Measurements from ENCODE around the gene ERLIN1. TPM values are rescaled to one million over a fixed set of nuclear protein-coding genes. Genes with fewer than 3 reads are reported as not detected.

The ERLIN1 gene
- total RNA-seq, 1 experiment from 2014 or later, result 33.0 TPM

- no CpG with 5 or more reads among the region's 9 CpGs for WGBS (ENCODE audit: extremely low coverage, insufficient read length, low lambda C conversion rate)
- DNase-seq, result no peak
- H3K27ac ChIP-seq (ENCODE audit: insufficient read length, low read depth, low read length), result no peak overlapping the region
- no peaks in the 10 kb centered on the region for H3K9me3 ChIP-seq (ENCODE audit: control insufficient read depth, low read depth, low read length)
- TF ChIP-seq CTCF (conservative IDR thresholded peaks at IDR 0.05), result no peak
- no peak overlapping the region for H2BK15ac ChIP-seq (ENCODE audit: low read depth, low read length)
- H2BK12ac ChIP-seq (ENCODE audit: insufficient read length, low read depth, low read length), result no peak overlapping the region
- H3K4me2 ChIP-seq (ENCODE audit: insufficient read depth, insufficient read length, low read length), result no peak overlapping the region
- H3K18ac ChIP-seq (ENCODE audit: insufficient read length, low read depth, low read length), result no peak overlapping the region
- Mint-ChIP-seq H3K9me3 (no peaks in the 10 kb centered on the region), H3K36me3 (ENCODE audit: insufficient read depth in 1 of 3, low read depth in 3 of 3) (no peaks in the 10 kb centered on the region), H3K27me3 (ENCODE audit: low read depth) (peaks cover 2% of the 10 kb centered on the region; the same call in 1 of the 2 replicates), H3K4me3 (no peak overlapping the region), H3K4me1 (peaks cover 1 to 4% of the 10 kb centered on the region in 2 experiments), H3K27ac (no peak overlapping the region)
- no peaks in the 10 kb centered on the region for H3K79me1 ChIP-seq (ENCODE audit: insufficient read depth, low read depth, low read length, poor library complexity, severe bottlenecking)
- H4K91ac ChIP-seq (ENCODE audit: insufficient read length, low read depth, low read length), result no peak overlapping the region
- H3K27me3 ChIP-seq (ENCODE audit: insufficient read depth, low read length), result no peaks in the 10 kb centered on the region
- H2BK120ac ChIP-seq (ENCODE audit: low read depth, low read length, poor library complexity, severe bottlenecking), result no peak overlapping the region
- H3K23ac ChIP-seq (ENCODE audit: insufficient read length, low read depth, low read length), result no peak overlapping the region
- no peak overlapping the region for H3K56ac ChIP-seq (ENCODE audit: insufficient read length, low read depth, low read length)
- no peak overlapping the region for H2BK20ac ChIP-seq (ENCODE audit: low read depth, low read length, poor library complexity, severe bottlenecking)
- no peak overlapping the region for H3K9ac ChIP-seq (ENCODE audit: extremely low read depth, insufficient read length, low read length)
- H3K23me2 ChIP-seq (ENCODE audit: insufficient read length, low read depth, low read length, poor library complexity, severe bottlenecking), result no peaks in the 10 kb centered on the region
- no peak overlapping the region for H4K5ac ChIP-seq (ENCODE audit: insufficient read length, low read depth, low read length)
- H2AK5ac ChIP-seq (ENCODE audit: insufficient read length, low read length), result no peak overlapping the region
- no peak overlapping the region for H4K8ac ChIP-seq (replicated peaks; ENCODE audit: insufficient read length, low read depth, low read length)
- H3K4me1 ChIP-seq (ENCODE audit: insufficient read depth, low read length), result no peaks in the 10 kb centered on the region; the same call in 1 of the 2 replicates
- H3T11ph ChIP-seq (ENCODE audit: low read length), result no peak overlapping the region
- no peaks in the 10 kb centered on the region for H3K79me2 ChIP-seq (ENCODE audit: insufficient read depth, low read length)
- H3K4ac ChIP-seq (ENCODE audit: low read depth, low read length), result no peak overlapping the region
- no peak overlapping the region for H2BK5ac ChIP-seq (ENCODE audit: insufficient read length, low read length)
- H2AFZ ChIP-seq (ENCODE audit: low read length), result no peak overlapping the region
- no peak overlapping the region for H3K14ac ChIP-seq (ENCODE audit: insufficient read depth, low read length)
- no peaks in the 10 kb centered on the region for H4K20me1 ChIP-seq (ENCODE audit: control insufficient read depth, insufficient read depth, insufficient read length)
These were observed 42.1 kb downstream of the ERLIN1 start for GRCh38 chr10:100143756-100144155.
